ENCODE measurements around the gene SH3RF2. TPM values are rescaled to one million over a fixed set of nuclear protein-coding genes. Genes with fewer than 3 reads are reported as not detected.
A peak's percentile ranks its signal among the peaks of the same experiment; 100 is the strongest.

The SH3RF2 gene
- total RNA-seq, 1 donor from 2014 or later: 0.36 TPM

GRCh38 chr5:145943674-145944121, 7.3 kb downstream of the SH3RF2 start:
- H3K9me3 ChIP-seq (ENCODE audit: low read depth): no peaks in the 10 kb centered on the region
- no peak overlapping the region for H3K4me3 Mint-ChIP-seq
- no peaks in the 10 kb centered on the region for H3K36me3 Mint-ChIP-seq
- H3K27me3 Mint-ChIP-seq (ENCODE audit: insufficient read depth, low read depth): no peaks in the 10 kb centered on the region
- no peak for DNase-seq (ENCODE audit: low spot score)
- no peaks in the 10 kb centered on the region for H4K20me1 ChIP-seq (ENCODE audit: low read depth)
- TF ChIP-seq CTCF (IDR thresholded peaks at IDR 0.05): no peak
- no peaks in the 10 kb centered on the region for H3K79me2 ChIP-seq (ENCODE audit: low read depth)
- no peak overlapping the region for H3K4me3 ChIP-seq
- H3K4me2 ChIP-seq: no peak overlapping the region
- no peaks in the 10 kb centered on the region for H3K27me3 ChIP-seq
- no peaks in the 10 kb centered on the region for H3K36me3 ChIP-seq
- no peak overlapping the region for H3K9ac ChIP-seq
- peaks cover 13% of the 10 kb centered on the region for H3K4me1 Mint-ChIP-seq
- peaks cover 13% of the 10 kb centered on the region for H3K4me1 ChIP-seq
- no peak overlapping the region for H3K27ac ChIP-seq
- no peak overlapping the region for H2AFZ ChIP-seq (replicated peaks)
- H3K27ac Mint-ChIP-seq: no peak overlapping the region
- no peaks in the 10 kb centered on the region for H3K9me3 Mint-ChIP-seq
- H3F3A ChIP-seq (ENCODE audit: low read depth): no peaks in the 10 kb centered on the region

GRCh38 chr5:145944328-145944727, 8.0 kb downstream of the SH3RF2 start:
- H3K9ac ChIP-seq: no peak overlapping the region
- Mint-ChIP-seq H3K36me3 (no peaks in the 10 kb centered on the region), H3K4me1 (peaks cover 12% of the 10 kb centered on the region), H3K4me3 (no peak overlapping the region), H3K27me3 (ENCODE audit: insufficient read depth, low read depth) (no peaks in the 10 kb centered on the region), H3K9me3 (no peaks in the 10 kb centered on the region), H3K27ac (no peak overlapping the region)
- no peak overlapping the region for H2AFZ ChIP-seq (replicated peaks)
- H3K9me3 ChIP-seq (ENCODE audit: low read depth): no peaks in the 10 kb centered on the region
- H3K4me3 ChIP-seq: no peak overlapping the region
- H3K27me3 ChIP-seq: no peaks in the 10 kb centered on the region
- H3F3A ChIP-seq (ENCODE audit: low read depth): peaks cover 6% of the 10 kb centered on the region
- H3K27ac ChIP-seq: no peak overlapping the region
- H4K20me1 ChIP-seq (ENCODE audit: low read depth): no peaks in the 10 kb centered on the region
- no peak for DNase-seq (ENCODE audit: low spot score)
- H3K36me3 ChIP-seq: no peaks in the 10 kb centered on the region
- no peaks in the 10 kb centered on the region for H3K79me2 ChIP-seq (ENCODE audit: low read depth)
- no peak overlapping the region for H3K4me2 ChIP-seq
- TF ChIP-seq CTCF (IDR thresholded peaks at IDR 0.05): no peak
- no peak for TF ChIP-seq EZH2 (IDR thresholded peaks at IDR 0.05)
- no peak for TF ChIP-seq EZH2phosphoT487 (IDR thresholded peaks at IDR 0.05)
- peaks cover 13% of the 10 kb centered on the region for H3K4me1 ChIP-seq

- Histone ChIP-seq H3K27me3 (no peaks in the 10 kb centered on the region), H3K9me3 (ENCODE audit: low read depth) (no peaks in the 10 kb centered on the region), H3K36me3 (no peaks in the 10 kb centered on the region), H3K27ac (no peak overlapping the region), H3F3A (ENCODE audit: low read depth) (peaks cover 17% of the 10 kb centered on the region), H4K20me1 (ENCODE audit: low read depth) (no peaks in the 10 kb centered on the region), H3K79me2 (ENCODE audit: low read depth) (no peaks in the 10 kb centered on the region), H3K4me1 (peaks cover 22% of the 10 kb centered on the region), H3K4me3 (no peak overlapping the region), H2AFZ (replicated peaks) (no peak overlapping the region), H3K4me2 (no peak overlapping the region), H3K9ac (no peak overlapping the region)
- Mint-ChIP-seq H3K27ac (peak overlapping the region; percentile 27), H3K36me3 (no peaks in the 10 kb centered on the region), H3K4me3 (no peak overlapping the region), H3K9me3 (no peaks in the 10 kb centered on the region), H3K27me3 (ENCODE audit: insufficient read depth, low read depth) (no peaks in the 10 kb centered on the region), H3K4me1 (peaks cover 10% of the 10 kb centered on the region)
- TF ChIP-seq CTCF (IDR thresholded peaks at IDR 0.05) (no peak), EZH2phosphoT487 (IDR thresholded peaks at IDR 0.05) (no peak), EZH2 (IDR thresholded peaks at IDR 0.05) (no peak)
- no peak for DNase-seq (ENCODE audit: low spot score)
These were observed 9.3 kb downstream of the SH3RF2 start for GRCh38 chr5:145945620-145946111.

Measured in neural progenitor cell (in vitro differentiated cells).